Dedifferentiated amniotic fluid mesenchymal stem cell (primary cell): ENCODE results near the gene PCDH17.

Experiments
- DNase-seq: peaks from one replicate; pipeline ENCODE4 v3.0.0-alpha.2; 2016; ENCODE audit errors: extremely low spot score

Gene PCDH17

DNA sequence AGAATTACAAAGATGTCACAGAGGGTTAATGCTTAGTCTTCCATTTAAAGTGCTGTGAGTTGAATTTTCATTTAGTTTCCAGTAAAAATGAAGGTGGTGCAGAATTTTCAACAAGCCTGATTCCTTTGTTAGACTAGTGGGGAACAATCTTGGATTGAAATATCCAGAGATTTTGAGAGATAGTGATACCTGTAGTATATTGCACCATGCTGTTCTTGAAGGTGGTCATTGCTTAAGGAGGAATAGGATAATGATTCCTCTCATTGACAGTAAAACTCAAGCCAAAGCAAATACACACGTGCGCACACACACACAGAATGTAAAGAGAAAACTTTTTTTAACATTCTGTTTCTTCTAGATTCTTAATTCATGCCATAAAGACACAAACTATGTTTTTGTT, 5.3 kb downstream of the PCDH17 start:
- DNase-seq: no peak

DNA sequence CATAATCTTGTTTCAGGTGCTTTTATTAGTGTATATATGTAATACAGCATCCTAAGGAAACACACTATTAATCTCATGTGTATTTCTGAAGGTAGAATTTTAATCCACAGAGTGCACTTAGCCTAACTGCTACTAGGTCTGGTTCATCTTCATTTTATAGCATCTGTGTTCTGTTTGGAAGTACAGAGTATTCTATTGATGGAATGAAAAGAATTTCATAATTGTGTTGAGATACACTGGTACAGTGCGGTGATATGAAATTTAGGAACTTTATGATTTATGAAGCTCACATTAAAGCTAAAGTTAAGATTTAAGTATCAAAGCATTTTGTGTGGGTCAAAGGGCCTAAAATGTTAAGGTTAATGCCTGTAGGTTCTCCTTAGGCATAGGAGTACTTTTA, 6.0 kb downstream of the PCDH17 start:
- no peak for DNase-seq

DNA sequence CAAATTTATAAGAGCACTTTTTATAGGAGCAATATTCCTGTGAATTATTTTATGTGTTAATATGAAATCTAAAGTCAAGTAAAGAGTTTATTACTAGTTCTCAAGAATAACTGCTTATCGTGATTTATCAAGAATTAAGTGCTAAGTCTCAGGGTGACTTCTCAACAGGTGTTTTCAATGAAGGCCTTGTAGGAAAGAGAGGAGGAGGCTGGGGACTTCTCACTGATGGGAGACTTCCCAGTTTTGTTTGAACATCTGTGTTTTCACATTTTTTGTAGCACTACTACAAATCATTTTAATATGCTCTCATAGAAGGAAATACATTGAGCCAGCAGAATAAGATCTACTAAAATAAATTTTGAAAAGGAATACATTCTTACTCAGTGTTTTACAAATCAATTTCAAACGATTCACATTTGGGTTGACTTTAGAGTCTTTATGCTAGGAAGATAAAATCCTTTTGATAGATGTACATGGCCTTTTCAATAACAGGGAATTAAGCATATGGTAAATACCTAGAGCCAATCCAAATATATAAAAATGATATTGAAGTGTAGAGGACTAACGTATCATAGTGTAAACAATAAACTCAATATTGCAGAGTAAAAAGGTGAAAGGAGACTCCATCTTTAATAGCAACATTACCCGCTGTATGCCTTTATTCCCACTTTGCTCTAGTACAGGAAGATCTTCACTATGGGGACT, 6.8 kb downstream of the PCDH17 start:
- DNase-seq: no peak

DNA sequence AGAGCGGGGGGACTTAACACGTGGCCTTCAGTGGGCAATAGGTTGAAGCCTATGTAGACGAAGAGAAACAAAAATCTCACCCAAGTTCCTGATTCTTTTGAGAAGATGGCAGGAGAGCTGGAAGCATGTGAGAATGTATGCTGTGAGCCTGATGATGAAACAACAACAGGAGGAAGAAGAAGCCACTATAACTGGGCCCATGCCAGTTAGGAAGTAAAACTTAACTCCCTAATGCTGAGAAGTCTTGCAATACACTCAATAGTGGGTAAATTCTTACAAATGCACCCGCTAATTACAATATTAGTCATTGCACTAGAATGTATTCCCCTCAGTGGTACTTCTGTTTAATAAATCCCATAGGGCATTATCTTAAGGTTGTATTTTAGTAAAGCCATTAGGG, 9.1 kb downstream of the PCDH17 start:
- no peak for DNase-seq

DNA sequence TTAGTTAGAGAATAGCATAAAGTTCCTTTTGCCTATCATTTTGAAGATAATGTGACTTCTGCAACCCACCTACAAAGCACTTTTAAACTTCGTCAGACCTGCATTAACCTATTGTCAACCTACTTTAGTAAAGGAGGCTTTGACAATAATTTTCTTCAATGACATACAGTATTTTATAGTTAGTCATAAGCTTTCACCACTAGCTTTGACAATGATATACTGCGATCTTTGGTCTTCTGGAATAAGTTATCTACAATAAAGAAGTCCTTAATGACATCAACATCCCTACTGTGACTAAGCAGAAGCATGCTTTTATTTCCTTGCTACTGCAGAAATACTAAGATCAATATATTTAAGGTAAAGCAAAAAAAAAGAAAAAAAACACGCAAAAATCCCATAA, 9.5 kb downstream of the PCDH17 start:
- DNase-seq: no peak

DNA sequence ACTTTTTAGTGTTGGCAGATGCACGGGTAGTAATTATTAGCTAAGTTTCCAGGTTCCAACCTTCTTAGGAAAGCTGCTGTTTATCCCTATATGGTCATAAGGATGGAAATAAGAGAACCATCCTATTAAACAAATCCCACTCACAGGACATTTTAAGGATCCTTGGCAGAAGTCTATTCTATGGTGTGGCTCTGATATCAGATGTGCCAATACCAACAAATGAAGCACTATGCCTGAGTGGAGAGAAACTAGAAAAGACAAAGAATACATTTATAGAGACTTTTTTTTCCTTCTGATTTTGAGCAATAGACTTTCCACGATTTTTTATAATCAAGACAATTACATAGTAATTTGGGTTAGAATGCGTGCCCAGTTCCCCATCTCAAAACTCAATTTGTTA, 12.6 kb downstream of the PCDH17 start:
- no peak for DNase-seq

DNA sequence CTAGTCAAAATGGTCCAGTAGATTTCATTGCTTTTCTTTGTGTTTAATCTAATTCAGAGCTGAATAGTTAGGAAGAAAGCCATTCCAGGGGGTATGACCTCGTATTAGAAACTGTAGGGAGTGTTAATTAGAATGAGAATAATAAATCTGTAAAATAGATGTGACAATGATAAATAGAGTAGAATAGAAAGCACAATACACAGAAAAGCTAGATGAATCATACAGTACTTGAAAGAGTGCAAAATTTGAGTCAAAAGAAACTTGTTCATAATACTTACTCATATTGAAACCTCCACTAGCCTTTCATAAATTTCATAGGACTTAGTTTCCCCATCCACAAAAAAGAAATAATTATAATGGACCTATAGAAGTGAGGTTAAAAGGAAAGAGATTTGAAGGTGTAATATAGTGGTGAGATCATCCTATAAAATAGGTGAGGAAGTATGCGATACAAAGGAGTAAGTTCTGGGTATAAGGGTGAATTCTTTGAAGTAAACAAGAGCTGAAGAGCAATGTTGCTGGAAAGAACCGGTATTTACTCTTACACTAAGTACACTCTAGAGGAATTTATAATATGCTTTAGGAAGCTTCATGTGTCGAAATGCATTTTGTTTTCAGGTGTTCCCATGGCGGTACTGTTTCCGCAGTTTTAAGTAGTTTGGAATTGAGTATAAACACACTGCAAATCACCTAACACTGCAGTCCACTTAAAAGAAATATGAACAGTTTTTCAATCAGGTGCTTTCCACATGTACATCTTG, 21.9 kb downstream of the PCDH17 start:
- DNase-seq: no peak

DNA sequence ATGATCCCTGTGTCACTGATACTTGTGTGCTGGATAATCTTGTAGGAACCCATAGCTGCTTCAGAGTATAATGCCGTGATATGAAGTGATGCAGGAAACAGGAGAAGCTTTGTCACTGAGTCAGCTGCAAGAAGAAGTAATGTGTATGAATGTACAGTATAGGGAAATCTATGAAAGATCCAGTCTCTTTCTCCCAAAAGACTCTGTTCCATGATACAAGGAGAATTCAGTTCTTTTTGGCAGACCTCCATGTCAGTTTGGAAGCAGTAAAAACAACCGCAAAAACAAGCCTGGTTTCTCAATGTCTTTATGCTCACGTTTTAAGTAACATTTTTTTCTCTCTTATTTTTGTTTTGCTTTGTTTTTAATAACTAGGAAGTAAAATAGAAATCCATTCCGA, 33.9 kb downstream of the PCDH17 start:
- DNase-seq: no peak

DNA sequence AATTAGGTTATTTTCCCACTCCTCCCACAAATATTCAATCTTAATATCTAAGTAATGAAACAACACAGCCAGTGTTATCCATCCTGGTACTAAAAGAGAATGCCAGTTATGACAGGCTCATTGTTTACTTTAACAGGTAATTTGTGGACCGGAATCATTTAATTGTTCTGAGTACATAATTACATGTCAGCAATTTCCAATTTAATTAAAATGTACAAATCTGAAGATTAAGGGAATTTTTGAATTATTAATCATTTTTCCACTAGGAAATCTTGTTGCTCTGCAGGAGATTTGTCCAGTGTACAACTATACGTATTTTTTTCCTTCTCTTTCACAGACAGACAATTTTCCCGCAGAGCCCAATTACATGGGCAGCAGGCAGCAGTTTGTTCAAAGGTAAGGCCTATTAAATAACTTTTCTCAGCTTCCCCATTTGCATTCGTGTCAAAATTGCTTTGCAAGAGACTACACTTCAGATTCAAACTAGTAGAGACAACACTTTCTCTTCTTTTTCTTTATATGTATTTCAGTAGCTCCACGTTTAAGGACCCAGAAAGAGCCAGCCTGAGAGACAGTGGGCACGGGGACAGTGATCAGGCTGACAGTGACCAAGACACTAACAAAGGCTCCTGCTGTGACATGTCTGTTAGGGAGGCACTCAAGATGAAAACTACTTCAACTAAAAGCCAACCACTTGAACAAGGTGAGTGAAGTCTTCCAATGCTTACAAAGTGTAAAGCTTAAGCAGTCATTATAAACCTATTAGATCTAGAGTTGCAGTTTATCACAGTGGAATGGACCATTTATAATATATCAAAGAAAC, 34.8 kb downstream of the PCDH17 start:
- no peak for DNase-seq

DNA sequence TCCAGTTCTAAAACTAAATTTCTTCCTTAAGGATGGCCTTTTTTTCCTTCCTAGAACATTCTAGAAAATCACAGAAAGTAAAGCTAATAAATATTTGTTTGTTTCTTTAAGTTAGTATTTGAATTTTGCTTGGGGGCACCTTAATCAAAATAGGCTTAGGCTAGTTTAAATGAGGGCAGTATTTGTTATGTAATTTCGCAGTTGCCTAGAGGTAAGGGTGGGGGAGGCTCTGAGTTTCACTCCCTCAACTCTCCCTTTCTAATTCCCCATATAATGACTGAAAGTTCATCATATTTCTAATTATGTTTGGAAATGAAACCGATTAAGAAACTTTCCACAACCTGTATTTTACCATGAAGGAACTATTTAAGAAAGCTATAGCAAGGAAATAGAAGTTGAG, 40.6 kb downstream of the PCDH17 start:
- no peak for DNase-seq

DNA sequence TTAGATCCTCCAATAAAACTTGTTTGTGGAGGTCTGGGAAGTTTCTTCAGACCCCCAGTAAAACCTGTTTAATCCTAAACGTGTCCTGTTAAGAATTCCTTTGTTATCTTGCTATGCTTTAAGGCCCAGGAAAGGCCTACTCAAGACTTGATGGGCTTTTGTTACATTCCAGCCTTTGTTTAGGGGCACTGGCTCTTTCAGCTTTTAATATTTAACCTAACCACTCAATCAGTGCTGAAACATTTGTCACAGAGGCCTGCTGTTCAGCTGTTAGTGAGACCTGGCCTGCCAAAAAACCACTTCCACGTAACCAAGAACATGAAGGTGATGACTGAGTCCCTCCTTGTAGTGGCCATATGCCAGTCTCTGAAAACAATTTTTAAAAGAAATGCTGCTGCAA, 41.7 kb downstream of the PCDH17 start:
- no peak for DNase-seq

DNA sequence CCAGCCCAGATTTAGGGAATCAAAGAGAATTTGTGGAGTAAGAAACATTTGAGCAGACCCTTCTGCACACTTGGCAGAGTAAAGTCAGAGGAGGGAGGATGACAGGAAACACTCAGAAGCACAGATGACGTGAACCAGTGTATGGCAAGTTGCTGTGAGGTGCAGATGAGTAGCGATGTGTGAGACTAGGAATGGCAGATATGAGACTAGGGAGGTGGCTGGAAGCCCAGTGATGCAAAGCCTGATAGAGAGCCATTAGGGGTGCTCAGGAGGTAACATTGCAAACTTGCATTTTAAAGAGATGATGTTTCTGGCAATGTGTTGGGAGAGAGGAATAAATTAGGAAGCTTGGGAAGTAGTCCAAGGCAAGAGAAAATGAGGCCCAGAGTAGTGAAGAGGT, 44.0 kb downstream of the PCDH17 start:
- no peak for DNase-seq

DNA sequence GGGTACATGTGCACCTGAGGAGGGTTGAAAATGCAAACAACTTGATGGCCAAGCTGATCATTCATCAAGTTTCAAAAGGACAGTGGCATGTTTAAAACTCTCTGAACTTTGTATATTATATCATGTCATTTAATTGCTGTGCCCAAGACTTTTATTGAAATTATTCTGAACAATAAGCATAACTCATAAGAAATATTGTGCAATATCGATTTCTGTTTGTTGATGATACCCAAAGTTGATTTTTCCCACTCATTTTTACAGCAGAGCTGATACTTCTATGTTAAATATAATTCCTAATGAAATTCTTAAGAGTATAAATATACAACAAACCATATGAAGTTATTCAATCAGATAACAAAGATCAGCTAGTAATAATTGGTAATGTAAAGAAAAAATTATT, 49.1 kb downstream of the PCDH17 start:
- no peak for DNase-seq

DNA sequence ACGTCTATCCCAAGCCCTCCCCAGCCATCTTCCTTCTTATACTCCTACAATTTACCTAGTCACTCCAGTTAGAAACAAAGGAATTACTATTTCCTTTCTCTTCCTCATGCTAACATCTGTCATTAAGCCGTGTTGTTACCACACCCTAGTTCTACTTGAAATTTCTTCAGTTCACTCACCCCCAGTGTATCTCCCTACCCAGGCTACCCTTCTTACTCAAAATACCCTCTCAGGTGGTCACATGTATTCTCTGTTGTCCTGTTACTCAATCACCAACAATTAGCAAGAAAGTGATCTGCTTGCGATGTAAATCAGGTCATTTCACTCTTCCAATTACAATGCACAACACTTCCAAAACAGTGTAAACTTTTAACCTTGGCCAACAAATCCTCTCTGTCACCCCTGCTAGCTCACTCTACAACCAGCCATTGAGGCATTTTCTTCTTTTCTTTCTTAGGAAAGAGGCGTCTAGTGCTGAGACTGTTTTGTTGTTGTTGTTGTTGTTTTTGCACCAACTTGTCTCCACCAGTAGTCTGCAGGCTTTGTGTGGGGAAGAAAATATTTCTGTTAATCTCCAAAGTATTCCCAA, 50.7 kb downstream of the PCDH17 start:
- DNase-seq: no peak

DNA sequence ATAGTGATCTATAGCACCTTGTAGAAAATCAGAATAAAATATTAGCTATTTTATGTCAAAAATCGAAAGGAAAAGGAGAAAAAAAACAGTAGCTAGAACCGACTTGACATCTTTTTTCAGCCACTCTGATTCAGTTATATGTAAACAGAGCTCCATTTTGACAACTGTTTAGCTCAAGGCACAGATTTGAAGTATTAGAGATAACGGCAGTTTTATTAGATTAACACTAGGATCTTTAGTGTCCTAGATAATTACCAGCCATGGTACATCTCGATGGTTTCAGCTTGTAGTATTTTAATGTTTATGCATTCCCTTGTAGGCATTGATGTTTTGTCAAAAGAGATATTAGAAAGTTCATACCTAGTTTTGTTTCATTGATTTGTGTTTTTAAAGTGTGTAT, 67.3 kb downstream of the PCDH17 start:
- DNase-seq: no peak

DNA sequence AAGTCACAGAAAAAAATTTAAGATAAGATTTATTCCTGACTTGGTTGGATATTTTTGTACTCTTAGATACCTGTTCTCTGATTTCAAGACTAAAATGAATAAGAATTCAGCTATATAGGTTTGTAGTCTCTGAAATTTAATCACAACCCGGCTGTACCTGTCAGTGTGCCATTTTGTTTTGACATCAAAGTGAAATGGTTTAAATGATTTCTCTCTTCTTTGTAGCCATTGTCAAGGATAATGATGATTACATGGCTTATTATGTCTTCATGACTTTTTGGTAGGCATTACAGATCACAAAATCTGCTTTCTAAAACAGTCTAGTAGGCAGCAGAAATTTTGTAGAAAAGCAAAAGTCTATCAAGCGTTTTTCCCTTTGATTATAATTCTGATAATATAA, 72.5 kb downstream of the PCDH17 start:
- DNase-seq: no peak

DNA sequence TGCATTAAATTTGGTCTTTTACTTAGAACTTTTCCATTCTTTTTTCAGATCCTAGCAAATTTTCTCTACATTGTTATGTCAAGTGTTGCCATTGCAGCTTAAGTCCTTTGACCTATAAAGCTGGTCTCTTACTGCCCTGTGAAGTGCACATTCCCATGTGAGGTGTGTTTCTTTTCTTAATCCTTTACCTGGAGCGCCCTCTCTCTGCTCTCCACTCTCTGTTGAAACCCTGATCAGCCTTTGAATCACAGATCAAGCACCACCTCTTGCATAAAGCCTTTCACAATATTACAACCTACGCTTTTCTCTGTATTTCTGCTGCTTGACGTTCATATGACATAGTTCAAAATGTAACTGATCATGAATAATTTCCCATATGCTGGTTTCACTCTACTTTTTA, 84.8 kb downstream of the PCDH17 start:
- DNase-seq: no peak

DNA sequence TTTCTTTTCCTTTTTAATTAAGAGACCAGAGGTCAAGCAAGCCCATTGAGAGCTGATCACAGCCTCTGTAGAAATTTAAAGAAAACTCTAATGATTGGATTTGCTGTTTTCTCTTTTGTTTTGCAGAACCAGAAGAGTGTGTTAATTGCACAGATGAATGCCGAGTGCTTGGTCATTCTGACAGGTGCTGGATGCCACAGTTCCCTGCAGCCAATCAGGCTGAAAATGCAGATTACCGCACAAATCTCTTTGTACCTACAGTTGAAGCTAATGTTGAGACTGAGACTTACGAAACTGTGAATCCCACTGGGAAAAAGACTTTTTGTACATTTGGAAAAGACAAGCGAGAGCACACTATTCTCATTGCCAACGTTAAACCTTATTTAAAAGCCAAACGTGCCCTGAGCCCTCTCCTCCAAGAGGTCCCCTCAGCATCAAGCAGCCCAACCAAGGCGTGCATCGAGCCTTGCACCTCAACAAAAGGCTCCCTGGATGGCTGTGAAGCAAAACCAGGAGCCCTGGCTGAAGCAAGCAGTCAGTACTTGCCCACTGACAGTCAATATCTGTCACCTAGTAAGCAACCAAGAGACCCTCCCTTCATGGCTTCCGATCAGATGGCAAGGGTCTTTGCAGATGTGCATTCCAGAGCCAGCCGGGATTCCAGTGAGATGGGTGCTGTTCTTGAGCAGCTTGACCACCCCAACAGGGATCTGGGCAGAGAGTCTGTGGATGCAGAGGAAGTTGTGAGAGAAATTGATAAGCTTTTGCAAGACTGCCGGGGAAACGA, 93.1 kb downstream of the PCDH17 start:
- DNase-seq: no peak

DNA sequence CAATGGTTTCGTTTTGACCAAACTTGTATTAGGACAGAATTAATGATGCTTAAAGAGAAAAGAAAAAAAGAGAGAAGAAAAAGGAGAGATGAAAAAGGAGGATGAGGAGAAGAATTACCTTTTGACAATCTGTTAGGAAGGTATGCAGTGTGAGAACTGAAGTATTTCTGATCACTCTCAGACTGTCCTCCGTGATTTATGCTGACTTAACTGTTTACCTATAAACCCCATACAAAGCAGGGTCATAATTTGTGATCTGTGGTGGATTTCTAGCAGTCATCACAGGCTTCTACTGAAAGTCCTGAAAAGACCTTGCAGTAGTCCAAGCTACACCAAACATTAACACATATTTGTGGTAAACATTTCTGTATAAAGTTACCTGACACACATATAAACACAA, 93.9 kb downstream of the PCDH17 start:
- no peak for DNase-seq

DNA sequence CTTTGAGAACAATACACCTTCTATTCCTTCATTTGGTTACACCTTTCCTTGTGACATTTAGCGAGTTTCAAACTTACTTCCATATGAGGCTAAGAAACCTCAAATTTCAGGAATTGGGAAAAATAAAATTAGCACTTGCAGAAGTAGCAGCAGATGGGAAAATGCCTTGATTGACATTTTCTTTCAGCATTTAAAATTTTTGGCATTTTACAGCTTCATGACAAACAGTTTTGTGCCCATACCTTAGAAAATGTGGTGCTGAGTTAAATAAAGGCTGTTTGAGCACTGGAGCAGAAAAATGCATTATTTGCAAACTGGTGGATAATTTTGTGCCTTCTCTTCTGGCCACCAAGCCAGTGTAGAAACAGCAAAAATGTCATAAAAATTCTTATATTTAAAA, 95.4 kb downstream of the PCDH17 start:
- DNase-seq: no peak

DNA sequence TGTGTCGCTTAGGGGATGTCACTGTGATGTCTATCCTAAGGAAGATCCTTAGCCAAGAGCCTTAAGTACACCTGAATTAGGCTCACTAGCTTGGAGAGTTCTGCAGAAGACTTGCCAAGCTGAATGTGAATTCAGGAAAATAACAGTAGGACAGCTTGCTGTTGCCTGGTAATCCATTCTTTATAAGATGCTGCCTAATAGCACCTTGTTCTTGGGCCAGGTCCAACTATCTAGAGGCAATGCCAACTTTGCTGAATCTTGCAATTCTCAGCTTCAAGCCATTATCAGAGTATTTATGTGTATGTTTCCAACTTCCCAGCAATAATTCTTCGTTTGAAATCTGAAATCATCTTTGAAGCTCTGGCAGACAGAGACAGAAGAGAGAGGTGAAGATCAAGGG, 102.8 kb downstream of the PCDH17 start:
- DNase-seq: no peak

DNA sequence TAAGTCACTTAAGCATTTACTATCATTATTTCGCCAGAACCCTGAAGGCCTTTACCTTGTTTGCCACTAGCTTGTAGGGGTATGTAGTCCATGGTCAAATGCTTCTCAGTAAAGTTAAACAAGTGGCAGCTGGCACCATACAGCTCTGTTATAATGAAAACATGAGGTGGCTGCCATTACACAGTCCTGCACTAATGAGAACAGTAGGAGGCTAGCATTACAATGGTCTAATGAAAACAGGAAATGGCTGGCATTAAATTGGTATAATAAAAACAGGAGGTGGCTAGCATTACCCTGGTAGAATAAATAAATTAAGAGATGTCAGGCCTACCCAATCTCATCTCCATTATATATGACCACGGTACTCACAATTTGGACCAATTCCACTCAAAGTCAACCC, 107.5 kb downstream of the PCDH17 start:
- no peak for DNase-seq
